HG03342 (cell line): ENCODE data around the gene OR2A2.

ENCODE experiments used
- ATAC-seq: cut with Tn5 transposase; IDR thresholded peaks from one replicate; pipeline ENCODE4 v1.9.1; 2021; ENCODE audit warnings: mild to moderate bottlenecking, moderate library complexity; ENCODE audit not compliant: unreplicated experiment

The OR2A2 gene

GRCh38 chr7:144137501-144137900, 28.1 kb downstream of the OR2A2 start:
- ATAC-seq: no peak

GRCh38 chr7:144142187-144142586, 32.8 kb downstream of the OR2A2 start:
- no peak for ATAC-seq

- no peak for ATAC-seq
Observed at GRCh38 chr7:144144426-144144825, 35.0 kb downstream of the OR2A2 start.

GRCh38 chr7:144148224-144148827, 38.9 kb downstream of the OR2A2 start:
- ATAC-seq: no peak

GRCh38 chr7:144158861-144159260, 49.5 kb downstream of the OR2A2 start:
- ATAC-seq: no peak
